Measurements from ENCODE around the gene CAPN10. TPM values are rescaled to one million over a fixed set of nuclear protein-coding genes. Genes with fewer than 3 reads are reported as not detected.
A peak's percentile ranks its signal among the peaks of the same experiment; 100 is the strongest.

CAPN10 gene
- total RNA-seq, 1 donor from 2014 or later: 62.7 TPM

- no peak for TF ChIP-seq CTCF (conservative IDR thresholded peaks at IDR 0.05)
- no peak overlapping the region for H3K27ac Mint-ChIP-seq (ENCODE audit: unreplicated experiment)
- peaks cover 2% of the 10 kb centered on the region for H3K4me1 Mint-ChIP-seq
- H3K9me3 Mint-ChIP-seq: no peaks in the 10 kb centered on the region
- no peak for DNase-seq (ENCODE audit: low read depth, low spot score)
- H3K27me3 Mint-ChIP-seq (ENCODE audit: low read depth): no peaks in the 10 kb centered on the region
- H3K4me3 Mint-ChIP-seq: no peak overlapping the region
- no peaks in the 10 kb centered on the region for H3K36me3 Mint-ChIP-seq (ENCODE audit: low read depth)
Observed at GRCh38 chr2:240574386-240575100, 12.0 kb upstream of the CAPN10 start.

GRCh38 chr2:240575101-240575965 is 11.2 kb upstream of the CAPN10 start:
- H3K36me3 Mint-ChIP-seq (ENCODE audit: low read depth): no peaks in the 10 kb centered on the region
- no peaks in the 10 kb centered on the region for H3K9me3 Mint-ChIP-seq
- no peak for DNase-seq (ENCODE audit: low read depth, low spot score)
- no peak for TF ChIP-seq CTCF (conservative IDR thresholded peaks at IDR 0.05)
- no peak overlapping the region for H3K4me3 Mint-ChIP-seq
- H3K4me1 Mint-ChIP-seq: peaks cover 6% of the 10 kb centered on the region
- H3K27me3 Mint-ChIP-seq (ENCODE audit: low read depth): no peaks in the 10 kb centered on the region
- peak overlapping the region; percentile 43 for H3K27ac Mint-ChIP-seq (ENCODE audit: unreplicated experiment)

GRCh38 chr2:240576036-240576435 is 10.5 kb upstream of the CAPN10 start:
- H3K4me1 Mint-ChIP-seq: peaks cover 9% of the 10 kb centered on the region
- H3K9me3 Mint-ChIP-seq: no peaks in the 10 kb centered on the region
- DNase-seq (ENCODE audit: low read depth, low spot score): no peak
- H3K27ac Mint-ChIP-seq (ENCODE audit: unreplicated experiment): peak overlapping the region; percentile 43
- TF ChIP-seq CTCF (conservative IDR thresholded peaks at IDR 0.05): no peak
- H3K4me3 Mint-ChIP-seq: no peak overlapping the region
- H3K27me3 Mint-ChIP-seq (ENCODE audit: low read depth): no peaks in the 10 kb centered on the region
- peaks cover 2% of the 10 kb centered on the region for H3K36me3 Mint-ChIP-seq (ENCODE audit: low read depth)

DNA sequence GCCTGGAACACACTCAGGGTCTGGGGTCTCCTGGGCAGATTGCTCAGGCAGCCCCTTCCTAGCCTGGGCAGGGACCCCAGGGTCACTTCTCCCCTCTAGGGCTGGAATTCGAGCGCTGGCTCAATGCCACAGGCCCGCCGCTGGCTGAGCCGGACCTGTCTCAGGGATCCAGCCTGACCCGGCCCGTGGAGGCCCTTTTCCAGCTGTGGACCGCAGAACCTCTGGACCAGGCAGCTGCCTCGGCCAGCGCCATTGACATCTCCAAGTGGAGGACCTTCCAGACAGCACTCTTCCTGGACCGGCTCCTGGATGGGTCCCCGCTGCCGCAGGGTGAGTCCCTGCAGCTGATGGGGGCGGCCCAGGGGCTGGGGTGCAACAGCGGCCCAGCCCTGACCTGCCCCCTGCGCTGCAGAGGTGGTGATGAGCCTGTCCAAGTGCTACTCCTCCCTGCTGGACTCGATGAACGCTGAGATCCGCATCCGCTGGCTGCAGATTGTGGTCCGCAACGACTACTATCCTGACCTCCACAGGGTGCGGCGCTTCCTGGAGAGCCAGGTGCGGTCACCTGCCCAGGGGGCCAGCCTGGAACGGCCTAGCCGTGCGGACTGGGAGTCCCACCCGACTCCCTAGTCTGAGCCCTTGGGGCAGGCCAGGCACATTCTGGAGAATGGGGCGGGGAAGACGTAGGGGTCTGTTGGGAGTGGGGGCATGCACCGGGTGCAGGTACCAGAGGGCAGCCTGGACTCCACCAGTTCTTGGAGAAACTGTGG is 9.9 kb upstream of the CAPN10 start:
- H3K27ac Mint-ChIP-seq (ENCODE audit: unreplicated experiment): no peak overlapping the region
- H3K4me1 Mint-ChIP-seq: peaks cover 9% of the 10 kb centered on the region
- no peak for TF ChIP-seq CTCF (conservative IDR thresholded peaks at IDR 0.05)
- DNase-seq (ENCODE audit: low read depth, low spot score): no peak
- no peaks in the 10 kb centered on the region for H3K9me3 Mint-ChIP-seq
- peaks cover 2% of the 10 kb centered on the region for H3K36me3 Mint-ChIP-seq (ENCODE audit: low read depth)
- H3K27me3 Mint-ChIP-seq (ENCODE audit: low read depth): no peaks in the 10 kb centered on the region
- no peak overlapping the region for H3K4me3 Mint-ChIP-seq

- Mint-ChIP-seq H3K4me1 (peaks cover 18% of the 10 kb centered on the region), H3K9me3 (no peaks in the 10 kb centered on the region), H3K27me3 (ENCODE audit: low read depth) (no peaks in the 10 kb centered on the region), H3K27ac (ENCODE audit: unreplicated experiment) (no peak overlapping the region), H3K36me3 (ENCODE audit: low read depth) (peaks cover 5% of the 10 kb centered on the region), H3K4me3 (no peak overlapping the region)
- DNase-seq (ENCODE audit: low read depth, low spot score): no peak
- no peak for TF ChIP-seq CTCF (conservative IDR thresholded peaks at IDR 0.05)
Observed at GRCh38 chr2:240577281-240578109, 9.0 kb upstream of the CAPN10 start.

Data from neural crest cell (in vitro differentiated cells).